Activated CD4-positive, CD25-positive, alpha-beta regulatory T cell treated with anti-CD3 and anti-CD28 coated beads, Interleukin-2, amount 50 U/mL, for 16 hours (primary cell): ENCODE data around the gene FOXK1.
A peak's percentile ranks its signal among the peaks of the same experiment; 100 is the strongest.
"Not testable (repeated sequence)": the region's sequence is repeated elsewhere in the genome, so short reads cannot be mapped to it uniquely, and the experiment has no call there.

Experiments
- DNase-seq: peaks from one replicate; pipeline ENCODE4 v3.0.0-alpha.2; 2020; ENCODE audit warnings: low read depth, low spot score

Gene FOXK1

DNA sequence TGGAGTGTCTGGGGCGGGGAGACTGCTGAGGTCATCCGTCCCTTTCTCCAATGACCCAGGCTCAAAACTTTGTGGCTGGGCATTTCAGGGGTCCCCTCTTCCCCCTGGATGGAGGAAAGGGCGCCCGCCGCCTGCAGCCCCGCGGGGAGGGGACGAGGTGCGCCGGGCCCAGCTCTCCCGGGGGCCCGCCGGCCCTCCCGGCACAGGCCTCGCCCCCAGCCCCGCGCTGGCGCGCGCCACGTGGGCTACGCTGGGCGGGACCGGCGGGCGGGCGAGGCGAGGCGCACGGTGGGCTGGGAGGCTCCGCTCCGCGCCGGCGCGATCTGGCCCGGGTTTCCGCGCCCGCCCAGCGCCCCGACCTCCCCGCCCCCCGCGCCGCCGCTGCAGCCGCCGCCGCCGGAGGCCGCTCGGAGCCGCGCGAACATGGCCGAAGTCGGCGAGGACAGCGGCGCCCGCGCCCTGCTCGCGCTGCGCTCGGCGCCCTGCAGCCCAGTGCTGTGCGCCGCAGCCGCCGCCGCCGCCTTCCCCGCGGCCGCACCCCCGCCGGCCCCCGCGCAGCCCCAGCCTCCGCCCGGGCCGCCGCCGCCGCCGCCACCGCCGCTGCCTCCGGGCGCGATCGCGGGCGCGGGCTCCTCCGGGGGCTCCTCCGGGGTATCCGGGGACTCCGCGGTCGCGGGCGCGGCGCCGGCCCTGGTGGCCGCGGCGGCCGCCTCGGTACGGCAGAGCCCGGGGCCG is at the start of gene FOXK1:
FOXK1 (plus strand) TSS at position 410 of the 735 bp plus-strand sequence; CDS start at position 424, 14 bp downstream.
- DNase-seq = peak; percentile 62

DNA sequence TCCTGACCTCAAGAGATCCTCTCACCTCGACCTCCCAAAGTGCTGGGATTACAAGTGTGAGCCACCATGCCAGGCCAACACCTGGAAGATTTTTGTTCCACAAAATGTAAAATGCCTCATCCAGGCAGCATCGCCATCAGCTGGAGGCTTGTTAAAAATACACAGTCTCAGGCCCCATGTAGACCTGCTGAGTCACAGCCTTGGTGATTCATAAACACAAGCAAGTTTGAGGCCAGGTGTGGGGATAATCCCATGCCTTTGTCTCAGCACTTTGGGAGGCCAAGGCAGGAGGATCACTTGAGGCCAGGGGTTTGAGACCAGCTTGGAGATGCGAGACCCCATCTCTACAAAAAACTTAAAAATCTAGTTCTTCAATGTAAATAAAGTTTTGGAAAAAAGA is 49.1 kb upstream of the FOXK1 start:
- no peak for DNase-seq

DNA sequence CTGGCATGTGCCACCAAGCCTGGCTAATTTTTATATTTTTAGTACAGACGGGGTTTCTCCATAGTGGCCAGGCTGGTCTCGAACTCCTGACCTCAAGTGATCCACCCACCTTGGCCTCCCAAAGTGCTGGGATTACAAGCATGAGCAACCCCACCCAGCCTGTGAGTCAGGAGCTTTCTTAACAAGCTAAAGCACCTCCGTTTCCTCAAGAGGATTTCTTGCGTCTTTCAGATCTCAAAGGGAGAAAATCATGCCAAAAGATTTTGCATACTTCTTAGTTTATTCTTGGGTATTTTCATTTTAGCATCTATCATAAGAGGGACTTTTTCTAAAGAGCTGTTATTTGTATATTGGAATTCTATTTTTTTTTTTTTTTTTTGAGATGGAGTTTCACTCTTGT is 47.9 kb upstream of the FOXK1 start:
- DNase-seq = no peak

GRCh38 chr7:4638781-4639575 is 43.1 kb upstream of the FOXK1 start:
- no peak for DNase-seq

DNA sequence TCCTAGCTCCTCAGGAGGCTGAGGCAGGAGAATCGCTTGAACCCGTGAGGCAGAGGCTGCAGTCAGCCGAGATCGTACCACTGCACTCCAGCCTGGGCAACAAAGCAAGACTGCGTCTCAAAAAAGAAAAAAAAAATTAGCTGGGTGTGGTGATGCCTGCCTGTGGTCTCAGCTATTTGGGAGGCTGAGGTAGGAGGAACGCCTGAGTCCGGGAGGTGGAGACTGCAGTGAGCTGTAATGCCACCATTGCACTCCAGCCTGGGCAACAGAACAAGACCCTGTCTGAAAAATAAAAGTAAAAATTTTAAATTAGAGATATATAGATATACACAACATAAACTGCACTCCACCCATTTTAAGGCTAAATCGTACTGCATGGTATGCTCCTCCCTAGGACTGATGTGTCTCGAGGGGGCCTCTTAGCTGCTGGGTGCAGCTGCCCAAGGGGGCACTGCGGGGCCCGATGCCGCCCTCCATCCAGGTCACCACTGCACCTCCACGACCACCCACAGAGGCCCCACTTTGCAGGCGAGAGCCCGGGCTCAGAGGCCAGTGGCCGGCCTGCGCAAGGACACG is 40.9 kb upstream of the FOXK1 start:
- no peak for DNase-seq

DNA sequence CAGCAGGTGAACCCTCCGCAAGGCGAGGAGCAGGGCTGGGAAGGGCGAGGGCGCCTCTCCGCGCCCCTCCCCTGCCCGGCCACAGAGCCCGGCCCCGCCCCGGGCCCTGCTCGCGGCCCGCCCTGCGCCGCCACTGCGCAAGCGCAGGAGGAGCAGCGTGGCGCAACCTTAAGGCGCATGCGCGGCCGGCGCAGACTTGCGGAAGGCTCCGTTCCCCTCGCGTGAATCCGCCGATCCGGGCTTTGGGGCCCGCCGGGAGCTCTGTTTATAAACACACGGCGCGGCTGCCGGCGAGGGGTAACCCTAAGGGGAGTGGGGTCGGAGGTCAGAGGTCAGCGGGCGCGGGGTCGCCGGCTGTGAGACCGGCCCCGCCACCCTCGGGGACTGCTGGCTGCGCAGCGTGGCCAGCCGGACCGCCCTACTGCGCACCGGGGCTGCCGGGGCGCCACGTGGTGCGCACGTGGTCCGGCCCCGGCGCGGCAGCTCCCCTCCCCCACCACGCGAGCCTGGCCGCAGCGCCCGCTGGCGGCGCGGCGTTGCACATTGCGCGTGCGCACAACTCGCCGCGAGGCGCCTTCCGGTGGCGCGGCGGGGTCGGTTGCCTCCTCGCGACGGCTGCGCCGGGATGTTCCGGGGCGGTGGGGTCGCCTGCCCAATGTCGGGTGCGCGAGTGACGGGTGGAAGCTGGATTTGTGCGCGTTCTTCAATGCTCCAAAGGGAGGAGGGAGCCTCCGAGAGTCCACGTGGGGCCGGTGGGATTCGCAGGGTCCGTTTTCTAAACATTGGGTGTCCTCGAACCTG is 40.2 kb upstream of the FOXK1 start:
- DNase-seq = peak; percentile 86

GRCh38 chr7:4642468-4643203 is 39.5 kb upstream of the FOXK1 start:
- DNase-seq = no peak

DNA sequence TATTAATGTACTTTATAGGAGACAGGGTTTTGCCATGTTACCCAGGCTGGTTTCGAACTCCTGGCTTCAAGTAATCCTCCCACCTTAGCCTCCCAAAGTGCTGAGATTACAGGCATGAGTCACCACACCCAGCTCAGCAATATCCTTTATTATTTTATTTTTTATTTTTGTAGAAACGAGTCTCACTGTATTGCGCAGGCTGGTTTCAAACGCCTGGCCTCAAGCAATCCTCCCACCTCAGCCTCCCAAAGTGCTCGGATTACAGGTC is 39.0 kb upstream of the FOXK1 start:
- not testable (repeated sequence) for DNase-seq

DNA sequence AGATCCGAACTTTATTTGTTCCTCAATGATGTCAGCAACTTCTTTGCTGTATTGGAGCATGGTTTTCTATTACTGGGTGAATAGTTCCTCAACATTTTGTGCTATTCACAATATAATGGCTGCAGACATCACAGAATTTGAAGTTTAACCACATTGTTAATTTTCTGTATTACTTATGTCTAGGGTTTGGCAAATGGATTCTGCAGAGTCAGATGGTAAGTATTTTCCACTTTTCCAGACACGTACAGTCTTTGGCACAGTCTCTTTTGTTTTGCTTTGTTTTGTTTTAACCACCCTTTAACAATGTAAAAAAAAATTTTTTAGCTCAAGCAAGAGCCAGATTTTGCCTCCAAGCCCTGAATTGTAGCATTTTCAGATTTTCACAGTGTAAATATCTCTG is 36.8 kb upstream of the FOXK1 start:
- no peak for DNase-seq

DNA sequence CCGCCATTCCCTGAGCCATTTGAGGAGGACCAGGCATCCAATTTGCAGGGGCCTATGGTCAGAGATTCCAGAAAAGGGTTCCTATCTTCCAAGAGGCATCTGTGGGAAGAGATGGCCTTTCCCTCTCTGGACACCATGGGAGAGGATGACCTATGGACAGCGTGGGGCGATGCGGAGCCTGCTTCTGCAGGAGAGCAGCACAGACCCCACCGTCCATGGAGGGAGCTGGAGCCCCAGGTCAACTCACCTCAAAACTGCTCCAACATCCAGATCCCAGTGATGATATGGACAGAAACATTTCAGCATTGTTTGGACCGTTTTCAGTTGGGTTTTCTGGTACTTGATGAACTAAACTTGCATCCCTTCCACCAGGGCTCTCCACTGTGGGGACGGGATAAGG is 34.0 kb upstream of the FOXK1 start:
- no peak for DNase-seq

- no peak for DNase-seq
Measured at GRCh38 chr7:4650433-4651047, 31.6 kb upstream of the FOXK1 start.

GRCh38 chr7:4653771-4654170 is 28.3 kb upstream of the FOXK1 start:
- DNase-seq = no peak

- DNase-seq = no peak
Measured at GRCh38 chr7:4655311-4655710, 26.8 kb upstream of the FOXK1 start.

DNA sequence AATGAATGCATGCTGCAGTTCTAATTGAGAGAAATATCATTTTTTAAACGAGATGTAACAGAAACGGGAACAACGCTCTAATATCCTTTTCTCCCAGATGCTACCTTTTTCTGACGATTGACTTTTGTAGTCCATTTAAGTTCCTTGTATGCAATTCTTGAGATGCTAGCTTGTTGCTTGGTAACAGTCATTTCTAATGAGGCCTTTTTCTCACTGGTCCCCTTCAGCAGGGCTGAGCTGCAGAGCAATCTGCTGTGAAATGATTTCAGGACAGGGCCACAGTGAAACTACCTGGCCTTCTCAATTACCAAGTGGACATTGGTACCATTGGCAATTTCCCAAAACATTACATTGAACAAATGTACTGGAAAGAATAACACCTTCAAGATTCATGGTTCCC is 26.2 kb upstream of the FOXK1 start:
- no peak for DNase-seq

- no peak for DNase-seq
Measured at GRCh38 chr7:4657640-4658417, 24.3 kb upstream of the FOXK1 start.

DNA sequence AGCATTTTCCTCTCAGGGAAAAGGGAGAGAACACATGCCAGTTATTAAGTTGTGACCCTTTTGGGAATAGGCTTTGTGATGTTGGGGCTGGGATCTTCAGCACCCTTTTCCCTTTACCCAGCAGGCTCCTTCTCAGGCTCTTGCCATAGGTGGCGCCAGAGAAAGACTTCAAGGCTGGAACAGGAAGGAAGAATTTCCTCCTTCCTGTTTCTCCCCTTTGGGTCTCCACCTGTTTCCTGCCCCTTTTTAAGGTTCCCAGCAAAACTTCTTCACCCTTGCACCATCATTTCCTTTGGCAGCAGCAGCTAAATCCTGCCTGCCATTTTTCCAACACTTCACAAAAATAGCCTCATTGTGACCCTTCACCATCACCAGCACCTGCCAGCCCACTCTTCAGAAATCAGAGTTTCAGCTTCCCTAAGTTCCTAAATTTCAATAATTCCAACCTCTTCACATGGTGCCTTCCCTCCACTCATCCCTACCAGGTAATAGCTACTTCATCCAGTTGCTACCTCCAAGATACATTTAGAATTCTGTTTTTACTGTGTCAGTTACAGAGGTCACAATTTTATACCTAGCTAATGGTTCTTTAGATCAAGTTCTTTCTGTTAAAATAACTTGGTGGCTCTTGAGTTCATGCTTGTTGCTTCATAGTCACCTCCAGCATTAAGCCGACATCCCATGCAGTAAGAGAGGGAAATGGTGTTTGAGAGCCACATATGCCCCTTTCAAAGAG is 22.4 kb upstream of the FOXK1 start:
- no peak for DNase-seq

- DNase-seq = no peak
Measured at GRCh38 chr7:4661871-4662270, 20.2 kb upstream of the FOXK1 start.

DNA sequence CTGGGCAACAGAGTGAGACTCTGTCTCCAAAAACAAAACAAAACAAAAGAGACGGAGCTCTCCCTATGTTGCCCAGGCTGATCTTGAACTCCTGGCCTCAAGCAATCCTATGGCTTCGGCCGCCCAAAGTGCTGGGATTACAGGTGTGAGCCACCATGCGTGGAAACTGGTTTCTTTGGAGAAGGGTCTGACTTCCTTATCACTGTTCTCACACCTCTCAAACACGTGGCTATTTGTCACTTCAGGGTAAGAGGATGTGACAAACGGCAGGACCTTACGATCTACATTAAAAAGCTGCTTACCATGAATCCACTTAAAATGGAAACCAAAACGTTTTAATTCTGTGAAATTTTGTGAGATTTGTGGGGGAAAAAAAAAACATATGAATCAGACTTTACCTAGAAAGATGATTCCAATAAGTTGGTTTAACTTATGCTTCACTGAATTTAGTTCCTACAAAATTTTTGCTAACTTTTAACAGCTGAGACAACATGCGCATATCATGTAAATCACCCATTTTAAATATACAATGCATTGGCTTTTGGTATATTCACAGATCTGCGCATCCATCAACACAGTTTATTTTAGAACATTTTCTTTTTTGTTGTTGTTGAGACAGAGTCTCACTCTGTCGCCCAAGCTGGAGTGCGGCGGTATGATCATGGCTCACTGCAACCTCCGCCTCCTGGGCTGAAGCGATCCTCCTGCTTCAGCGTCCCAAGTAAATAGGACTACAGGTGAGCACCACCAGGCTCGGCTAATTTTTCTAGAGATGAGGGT is 18.7 kb upstream of the FOXK1 start:
- DNase-seq = no peak

DNA sequence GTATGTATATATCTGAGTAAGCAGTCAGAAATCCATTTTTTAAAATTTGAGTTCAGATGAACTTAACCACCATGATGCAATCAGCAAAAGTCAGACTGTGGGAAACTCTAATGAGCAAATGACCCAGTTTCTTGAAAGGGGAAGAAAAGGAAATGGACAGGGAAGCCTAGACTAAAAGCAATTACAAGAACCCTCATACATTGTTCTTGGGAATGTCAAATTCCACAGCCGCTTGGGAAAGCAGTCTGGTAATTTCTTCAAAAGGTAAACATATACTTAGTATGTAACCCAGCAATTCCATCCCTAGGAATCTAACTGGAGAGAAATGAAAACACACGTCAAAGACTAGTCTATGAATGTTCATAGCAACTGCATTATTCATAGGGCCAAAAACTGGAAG is 16.4 kb upstream of the FOXK1 start:
- DNase-seq = no peak
